H9 (cell line): ENCODE data around the gene CSF2. TPM values are rescaled to one million over a fixed set of nuclear protein-coding genes. Genes with fewer than 3 reads are reported as not detected.

Source experiments
- DNase-seq: peaks from one replicate; pipeline ENCODE4 v3.0.0-alpha.2; 2017
- H2AFZ ChIP-seq: one replicate; pipeline ENCODE4 v1.6.1; 2013; ENCODE audit warnings: mild to moderate bottlenecking, low read length, control low read depth, moderate library complexity
- H2AK5ac ChIP-seq: 2 replicates; pipeline ENCODE4 v1.6.1; 2013; ENCODE audit warnings: low read length, control low read depth, mixed read lengths; ENCODE audit not compliant: insufficient read length
- H2BK120ac ChIP-seq: one replicate; pipeline ENCODE4 v1.6.1; 2013; ENCODE audit warnings: low read depth, mild to moderate bottlenecking, low read length, control low read depth, inconsistent platforms; ENCODE audit not compliant: poor library complexity, severe bottlenecking
- H2BK12ac ChIP-seq: 2 replicates; pipeline ENCODE4 v1.6.1; 2013; ENCODE audit warnings: low read length, control low read depth, mixed read lengths, low read depth; ENCODE audit not compliant: insufficient read length
- H2BK15ac ChIP-seq: 2 replicates; pipeline ENCODE4 v1.6.1; 2013; ENCODE audit warnings: low read depth, low read length, control low read depth
- H2BK20ac ChIP-seq: one replicate; pipeline ENCODE4 v1.6.1; 2013; ENCODE audit warnings: low read depth, mild to moderate bottlenecking, low read length, control low read depth, inconsistent platforms; ENCODE audit not compliant: poor library complexity, severe bottlenecking
- H2BK5ac ChIP-seq: 2 replicates; pipeline ENCODE4 v1.6.1; 2013; ENCODE audit warnings: low read length, control low read depth, mixed read lengths; ENCODE audit not compliant: insufficient read length
- H3K14ac ChIP-seq: 2 replicates; pipeline ENCODE4 v1.6.1; 2013; ENCODE audit warnings: low read length, control low read depth; ENCODE audit not compliant: insufficient read depth
- H3K18ac ChIP-seq: 2 replicates; pipeline ENCODE4 v1.6.1; 2013; ENCODE audit warnings: low read depth, mild to moderate bottlenecking, mixed read lengths, low read length, control low read depth; ENCODE audit not compliant: insufficient read length
- H3K23ac ChIP-seq: 2 replicates; pipeline ENCODE4 v1.6.1; 2013; ENCODE audit warnings: low read length, control low read depth, mixed read lengths, low read depth; ENCODE audit not compliant: insufficient read length
- H3K23me2 ChIP-seq: 2 replicates; pipeline ENCODE4 v1.6.1; 2013; ENCODE audit warnings: low read depth, mild to moderate bottlenecking, mixed read lengths, low read length, control low read depth; ENCODE audit not compliant: insufficient read length, poor library complexity, severe bottlenecking
- H3K27ac ChIP-seq: 2 replicates; pipeline ENCODE4 v1.5.1; 2013; ENCODE audit warnings: low read length, control low read depth, mixed read lengths, low read depth; ENCODE audit not compliant: insufficient read length
- H3K27me3 ChIP-seq: 2 replicates; pipeline ENCODE4 v1.6.1; 2013; ENCODE audit warnings: low read length, control low read depth, inconsistent platforms; ENCODE audit not compliant: insufficient read depth
- H3K4ac ChIP-seq: 2 replicates; pipeline ENCODE4 v1.6.1; 2013; ENCODE audit warnings: low read depth, mild to moderate bottlenecking, control low read depth, inconsistent platforms, low read length, moderate library complexity
- H3K4me1 ChIP-seq: 2 replicates; pipeline ENCODE4 v1.6.1; 2013; ENCODE audit warnings: low read length, control low read depth, inconsistent platforms; ENCODE audit not compliant: insufficient read depth
- H3K4me2 ChIP-seq: 2 replicates; pipeline ENCODE4 v1.6.1; 2013; ENCODE audit warnings: low read length, control low read depth, mixed read lengths; ENCODE audit not compliant: insufficient read length, insufficient read depth
- H3K56ac ChIP-seq: 2 replicates; pipeline ENCODE4 v1.6.1; 2013; ENCODE audit warnings: low read depth, mild to moderate bottlenecking, mixed read lengths, low read length, control low read depth; ENCODE audit not compliant: insufficient read length
- H3K79me1 ChIP-seq: 2 replicates; pipeline ENCODE4 v1.6.1; 2013; ENCODE audit warnings: low read depth, mild to moderate bottlenecking, moderate library complexity, low read length, control low read depth, inconsistent platforms; ENCODE audit not compliant: insufficient read depth, poor library complexity, severe bottlenecking
- H3K79me2 ChIP-seq: 2 replicates; pipeline ENCODE4 v1.6.1; 2013; ENCODE audit warnings: low read length, control low read depth, inconsistent platforms; ENCODE audit not compliant: insufficient read depth
- H3K9ac ChIP-seq: 2 replicates; pipeline ENCODE4 v1.6.1; 2013; ENCODE audit warnings: low read length, control low read depth, mixed read lengths; ENCODE audit not compliant: insufficient read length; ENCODE audit errors: extremely low read depth
- H3K9me3 ChIP-seq: one replicate; pipeline ENCODE4 v1.6.1; 2013; ENCODE audit warnings: low read depth, low read length, inconsistent platforms; ENCODE audit not compliant: control insufficient read depth
- H3T11ph ChIP-seq: one replicate; pipeline ENCODE4 v1.6.1; 2013; ENCODE audit warnings: mild to moderate bottlenecking, low read length, control low read depth, inconsistent platforms
- H4K20me1 ChIP-seq: one replicate; pipeline ENCODE4 v1.6.1; 2013; ENCODE audit not compliant: control insufficient read depth, insufficient read length, insufficient read depth
- H4K5ac ChIP-seq: 2 replicates; pipeline ENCODE4 v1.6.1; 2013; ENCODE audit warnings: low read depth, mild to moderate bottlenecking, mixed read lengths, low read length, control low read depth; ENCODE audit not compliant: insufficient read length
- H4K8ac ChIP-seq: replicated peaks from 2 replicates; pipeline ENCODE4 v1.6.1; 2013; ENCODE audit warnings: low read length, control low read depth, mixed read lengths, low read depth; ENCODE audit not compliant: insufficient read length
- H4K91ac ChIP-seq: 2 replicates; pipeline ENCODE4 v1.6.1; 2013; ENCODE audit warnings: low read depth, mild to moderate bottlenecking, moderate library complexity, mixed read lengths, low read length, control low read depth; ENCODE audit not compliant: insufficient read length
- H3K27ac Mint-ChIP-seq, 3 experiments: 2 replicates in 2 of 3; 3 replicates in 1 of 3; pipeline ENCODE4 v1.8.0; 2020 to 2021; ENCODE audit warnings: mixed read lengths in 3 of 3, mild to moderate bottlenecking in 1 of 3, moderate library complexity in 1 of 3
- H3K27me3 Mint-ChIP-seq: 2 replicates; pipeline ENCODE4 v1.8.0; 2021; ENCODE audit warnings: low read depth, mild to moderate bottlenecking, moderate library complexity, mixed read lengths
- H3K36me3 Mint-ChIP-seq, 3 experiments: 2 replicates in 2 of 3; 3 replicates in 1 of 3; pipeline ENCODE4 v1.8.0; 2020 to 2021; ENCODE audit warnings: low read depth in 3 of 3, mixed read lengths in 3 of 3; ENCODE audit not compliant: insufficient read depth in 1 of 3
- H3K4me1 Mint-ChIP-seq, 2 experiments: 2 replicates each; pipeline ENCODE4 v1.8.0; 2020; ENCODE audit warnings: mixed read lengths in 2 of 2
- H3K4me3 Mint-ChIP-seq, 2 experiments: 2 replicates in 1 of 2; 3 replicates in 1 of 2; pipeline ENCODE4 v1.8.0; 2020 to 2021; ENCODE audit warnings: mild to moderate bottlenecking in 2 of 2, mixed read lengths in 2 of 2, moderate library complexity in 1 of 2
- H3K9me3 Mint-ChIP-seq, 2 experiments: 2 replicates in 1 of 2; 3 replicates in 1 of 2; pipeline ENCODE4 v1.8.0; 2020; ENCODE audit warnings: mild to moderate bottlenecking in 2 of 2, mixed read lengths in 2 of 2, moderate library complexity in 1 of 2
- WGBS: extraction: QIAGEN DNeasy Blood & Tissue Kit; methylation state at CpG from one replicate; pipeline ENCODE4 v1.1.7; 2013; ENCODE audit warnings: missing lambda C conversion rate, low lambda C conversion rate, mixed read lengths; ENCODE audit not compliant: insufficient read length; ENCODE audit errors: extremely low coverage; 5-methylcytosine and 5-hydroxymethylcytosine counted together
- total RNA-seq: library from RNA; stranded (reverse); gene quantifications from 2 replicates; pipeline ENCODE4 v1.2.1, GENCODE V29; 2021
- TF ChIP-seq, protein P1 (sequence below): fragments of 200-600 bp; sonication (generic); conservative IDR thresholded peaks from 3 replicates; pipeline ENCODE4 v1.8.0; 2021; ENCODE audit warnings: antibody characterized with exemption, mild to moderate bottlenecking

The CSF2 gene
- total RNA-seq, 1 experiment from 2014 or later: not detected

DNA sequence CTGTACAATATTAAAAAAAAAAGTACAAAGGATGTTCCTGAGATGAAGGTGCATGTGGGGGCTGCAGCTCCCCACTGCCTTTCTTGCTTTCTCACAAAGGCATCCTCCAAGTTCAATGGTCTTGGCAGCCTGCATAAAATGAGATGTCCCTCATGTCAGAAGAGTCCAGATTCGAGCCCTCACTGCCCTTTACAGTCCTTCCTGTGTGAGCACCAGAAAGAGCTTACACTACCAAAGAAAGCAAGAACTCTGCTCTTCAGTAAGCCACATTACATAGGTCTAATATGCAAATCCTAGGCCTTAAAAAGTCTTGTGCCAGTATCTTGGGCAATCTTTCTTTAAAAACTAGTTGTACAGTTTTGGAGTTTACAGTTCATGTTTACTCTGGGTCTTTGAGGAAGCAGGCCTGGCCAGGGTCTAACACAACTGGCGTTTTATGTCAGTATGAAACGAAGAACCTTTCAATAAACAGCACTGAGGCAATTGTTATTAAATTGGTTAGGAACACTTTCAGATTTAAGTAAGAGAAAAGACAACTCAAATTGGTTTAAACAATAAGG, 36.0 kb downstream of the CSF2 start:
- H4K20me1 ChIP-seq: no peaks in the 10 kb centered on the region
- TF ChIP-seq, protein P1, sequence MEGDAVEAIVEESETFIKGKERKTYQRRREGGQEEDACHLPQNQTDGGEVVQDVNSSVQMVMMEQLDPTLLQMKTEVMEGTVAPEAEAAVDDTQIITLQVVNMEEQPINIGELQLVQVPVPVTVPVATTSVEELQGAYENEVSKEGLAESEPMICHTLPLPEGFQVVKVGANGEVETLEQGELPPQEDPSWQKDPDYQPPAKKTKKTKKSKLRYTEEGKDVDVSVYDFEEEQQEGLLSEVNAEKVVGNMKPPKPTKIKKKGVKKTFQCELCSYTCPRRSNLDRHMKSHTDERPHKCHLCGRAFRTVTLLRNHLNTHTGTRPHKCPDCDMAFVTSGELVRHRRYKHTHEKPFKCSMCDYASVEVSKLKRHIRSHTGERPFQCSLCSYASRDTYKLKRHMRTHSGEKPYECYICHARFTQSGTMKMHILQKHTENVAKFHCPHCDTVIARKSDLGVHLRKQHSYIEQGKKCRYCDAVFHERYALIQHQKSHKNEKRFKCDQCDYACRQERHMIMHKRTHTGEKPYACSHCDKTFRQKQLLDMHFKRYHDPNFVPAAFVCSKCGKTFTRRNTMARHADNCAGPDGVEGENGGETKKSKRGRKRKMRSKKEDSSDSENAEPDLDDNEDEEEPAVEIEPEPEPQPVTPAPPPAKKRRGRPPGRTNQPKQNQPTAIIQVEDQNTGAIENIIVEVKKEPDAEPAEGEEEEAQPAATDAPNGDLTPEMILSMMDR: no peak
- H3T11ph ChIP-seq: no peak overlapping the region
- no peak overlapping the region for H4K91ac ChIP-seq
- no peak overlapping the region for H2BK20ac ChIP-seq
- H2AK5ac ChIP-seq: no peak overlapping the region
- H4K5ac ChIP-seq: no peak overlapping the region
- H3K23me2 ChIP-seq: no peaks in the 10 kb centered on the region
- H3K4me2 ChIP-seq: no peak overlapping the region
- no peak overlapping the region for H3K4ac ChIP-seq
- H2BK12ac ChIP-seq: no peak overlapping the region
- no peaks in the 10 kb centered on the region for H3K9me3 ChIP-seq
- no peak overlapping the region for H4K8ac ChIP-seq
- H3K23ac ChIP-seq: no peak overlapping the region
- no CpG with 5 or more reads among the region's 3 CpGs for WGBS
- no peaks in the 10 kb centered on the region for H3K4me1 Mint-ChIP-seq
- H3K56ac ChIP-seq: no peak overlapping the region
- H3K18ac ChIP-seq: no peak overlapping the region
- H3K27ac ChIP-seq: no peak overlapping the region
- no peak overlapping the region for H3K4me3 Mint-ChIP-seq
- no peaks in the 10 kb centered on the region for H3K27me3 Mint-ChIP-seq
- no peak overlapping the region for H2AFZ ChIP-seq
- H2BK120ac ChIP-seq: no peak overlapping the region
- no peaks in the 10 kb centered on the region for H3K79me1 ChIP-seq
- H3K79me2 ChIP-seq: no peaks in the 10 kb centered on the region
- H3K4me1 ChIP-seq: no peaks in the 10 kb centered on the region
- no peaks in the 10 kb centered on the region for H3K27me3 ChIP-seq
- H3K36me3 Mint-ChIP-seq: no peaks in the 10 kb centered on the region
- no peak overlapping the region for H3K27ac Mint-ChIP-seq
- H2BK15ac ChIP-seq: no peak overlapping the region
- no peak overlapping the region for H2BK5ac ChIP-seq
- peaks cover 0 to 2% of the 10 kb centered on the region in 2 experiments; a peak in 1 of 5 replicates for H3K9me3 Mint-ChIP-seq
- H3K14ac ChIP-seq: no peak overlapping the region
- H3K9ac ChIP-seq: no peak overlapping the region
- DNase-seq: no peak
